Skeletal muscle tissue (tissue), 4 donors: ENCODE measurements around the gene NPHP4. TPM values are rescaled to one million over a fixed set of nuclear protein-coding genes. Genes with fewer than 3 reads are reported as not detected.

Experiments
- H3K27ac ChIP-seq: one replicate; pipeline ENCODE4 v1.7.0; 2013; ENCODE audit warnings: mild to moderate bottlenecking, low read depth, low read length, inconsistent platforms
- H3K27me3 ChIP-seq, 3 donors: one replicate each; pipeline ENCODE4 v1.7.0; 2013; ENCODE audit warnings: low read length in 3 of 3; ENCODE audit not compliant: control insufficient read depth in 3 of 3, insufficient read depth in 3 of 3
- H3K36me3 ChIP-seq, 3 donors: one replicate each; pipeline ENCODE4 v1.7.0; 2013; ENCODE audit warnings: low read length in 3 of 3; ENCODE audit not compliant: control insufficient read depth in 3 of 3, insufficient read depth in 3 of 3
- H3K4me1 ChIP-seq, 3 donors: one replicate each; pipeline ENCODE4 v1.7.0; 2013; ENCODE audit warnings: low read length in 3 of 3, mild to moderate bottlenecking in 3 of 3; ENCODE audit not compliant: control insufficient read depth in 3 of 3, insufficient read depth in 3 of 3
- H3K4me3 ChIP-seq, 3 donors: one replicate each; pipeline ENCODE4 v1.7.0; 2013; ENCODE audit warnings: low read length in 3 of 3
- H3K9ac ChIP-seq, 3 donors: one replicate each; pipeline ENCODE4 v1.7.0; 2013; ENCODE audit warnings: low read length in 3 of 3, mild to moderate bottlenecking in 3 of 3, moderate library complexity in 2 of 3, low read depth in 1 of 3
- H3K9me3 ChIP-seq, 3 donors: one replicate each; pipeline ENCODE4 v1.7.0; 2013; ENCODE audit warnings: low read length in 3 of 3; ENCODE audit not compliant: control insufficient read depth in 3 of 3
- total RNA-seq: library from RNA; depleted of rRNA; stranded (reverse); fragments of >200 nt; gene quantifications from one replicate; pipeline ENCODE4 v1.2.3, GENCODE V29; 2014
- donor health status: Osteomylitis.

NPHP4 gene
- total RNA-seq, 1 donor from 2014 or later, result 5.2 TPM

DNA sequence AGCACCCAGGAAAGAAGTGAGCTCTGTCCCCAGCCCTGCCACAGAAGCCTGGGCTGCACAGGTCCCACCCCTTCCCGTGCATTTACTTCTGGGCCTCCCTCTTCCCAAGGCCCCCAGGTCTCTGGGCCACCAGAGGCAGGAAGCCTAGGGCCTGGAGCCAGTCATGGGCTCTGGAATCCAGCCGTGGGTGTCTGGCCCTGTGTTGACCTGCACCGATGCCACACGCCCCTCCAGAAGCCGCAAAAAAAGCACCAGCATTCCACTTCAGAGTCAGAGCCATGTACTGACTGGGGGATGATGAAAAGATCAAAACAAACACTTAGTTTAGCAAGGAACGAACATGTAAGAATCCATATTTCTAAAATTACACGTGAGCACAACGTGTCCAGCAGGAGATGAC lies 141.7 kb downstream of the NPHP4 start:
- peaks cover 7 to 29% (median 27%) of the 10 kb centered on the region in 3 donors for H3K27me3 ChIP-seq
- no peaks in the 10 kb centered on the region for H3K36me3 ChIP-seq
- no peaks in the 10 kb centered on the region for H3K9me3 ChIP-seq
- H3K4me3 ChIP-seq, result no peak overlapping the region
- no peak overlapping the region for H3K27ac ChIP-seq
- no peak overlapping the region for H3K9ac ChIP-seq
- H3K4me1 ChIP-seq, result no peaks in the 10 kb centered on the region

DNA sequence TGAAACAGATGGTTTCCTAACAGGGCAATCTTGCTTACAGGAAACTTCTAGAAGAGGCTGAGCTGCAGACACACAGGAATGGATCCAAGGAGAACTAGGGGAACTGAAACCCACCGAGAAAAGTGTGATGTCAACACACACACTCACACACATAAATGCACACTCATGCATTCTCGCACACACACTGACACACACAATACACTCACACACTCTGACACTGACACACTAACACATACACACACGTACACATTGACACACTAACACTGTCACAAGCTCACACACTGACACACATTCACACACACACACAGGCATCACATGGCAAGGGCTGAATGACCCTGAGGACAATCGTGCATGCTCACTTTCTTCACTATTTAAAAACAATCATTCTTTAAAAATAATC lies 142.7 kb downstream of the NPHP4 start:
- H3K9ac ChIP-seq, result no peak overlapping the region
- H3K36me3 ChIP-seq, result no peaks in the 10 kb centered on the region
- no peaks in the 10 kb centered on the region for H3K9me3 ChIP-seq
- no peaks in the 10 kb centered on the region for H3K4me1 ChIP-seq
- H3K27ac ChIP-seq, result no peak overlapping the region
- H3K27me3 ChIP-seq, result peaks cover 7 to 38% (median 30%) of the 10 kb centered on the region in 3 donors
- no peak overlapping the region for H3K4me3 ChIP-seq

DNA sequence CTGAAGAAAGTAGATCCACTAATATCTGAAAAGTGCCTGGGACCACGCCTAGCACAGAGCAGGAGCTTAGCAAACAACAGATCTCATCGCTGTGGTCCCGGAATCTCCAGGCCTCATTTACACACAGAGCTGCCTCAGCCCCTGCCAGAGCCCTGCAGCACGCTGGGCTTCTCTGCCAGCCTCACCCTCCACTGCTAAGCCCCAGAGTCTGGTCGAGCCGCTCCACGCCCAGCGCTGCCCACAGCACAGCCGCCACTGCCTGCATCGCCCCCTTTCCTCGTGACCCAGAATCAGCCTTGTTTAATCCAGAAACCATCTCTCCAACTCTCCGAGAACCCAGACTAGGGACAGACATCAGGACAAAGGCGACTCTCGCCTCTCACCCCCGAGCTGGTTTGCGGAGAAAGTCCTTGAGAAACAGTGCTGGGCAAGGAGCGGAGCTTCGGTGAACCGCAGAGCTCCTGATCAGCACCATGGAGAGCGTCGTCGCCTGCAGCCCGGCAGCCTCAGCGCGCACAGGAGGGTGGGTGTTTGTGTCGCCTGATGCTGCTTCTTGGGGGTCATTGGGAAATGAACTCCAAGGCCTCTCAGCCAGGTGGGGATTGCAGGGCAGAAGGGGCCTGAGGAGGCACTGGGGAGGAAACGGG lies 145.1 kb downstream of the NPHP4 start:
- H3K27me3 ChIP-seq, result peaks cover 7 to 62% (median 30%) of the 10 kb centered on the region in 3 donors
- no peak overlapping the region for H3K27ac ChIP-seq
- H3K4me3 ChIP-seq, result no peak overlapping the region
- H3K4me1 ChIP-seq, result no peaks in the 10 kb centered on the region
- H3K9me3 ChIP-seq, result no peaks in the 10 kb centered on the region
- H3K9ac ChIP-seq, result no peak overlapping the region
- no peaks in the 10 kb centered on the region for H3K36me3 ChIP-seq

DNA sequence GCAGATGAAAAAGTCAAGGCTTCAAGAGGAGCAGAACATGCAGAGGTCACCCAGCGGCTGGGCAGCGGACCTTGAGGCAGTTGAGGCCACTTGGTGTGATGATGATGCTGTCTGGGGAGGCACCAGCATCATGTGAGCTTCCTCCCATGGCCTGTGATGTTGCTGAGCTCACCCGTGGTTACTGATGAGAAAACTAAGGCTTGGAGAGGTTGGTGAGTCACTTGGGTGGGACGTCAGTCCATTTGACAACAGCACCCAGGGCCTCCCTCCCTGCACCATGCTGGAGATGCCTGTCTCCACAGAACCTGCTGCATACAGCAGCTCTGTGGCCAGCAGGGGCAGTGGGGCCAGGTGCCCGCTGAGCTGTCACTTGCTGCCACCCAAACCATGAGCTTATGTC lies 146.8 kb downstream of the NPHP4 start:
- Histone ChIP-seq H3K4me1 (no peaks in the 10 kb centered on the region), H3K27ac (no peak overlapping the region), H3K9me3 (no peaks in the 10 kb centered on the region), H3K4me3 (no peak overlapping the region), H3K9ac (no peak overlapping the region), H3K36me3 (no peaks in the 10 kb centered on the region), H3K27me3 (peaks cover 7 to 65% (median 35%) of the 10 kb centered on the region in 3 donors)

DNA sequence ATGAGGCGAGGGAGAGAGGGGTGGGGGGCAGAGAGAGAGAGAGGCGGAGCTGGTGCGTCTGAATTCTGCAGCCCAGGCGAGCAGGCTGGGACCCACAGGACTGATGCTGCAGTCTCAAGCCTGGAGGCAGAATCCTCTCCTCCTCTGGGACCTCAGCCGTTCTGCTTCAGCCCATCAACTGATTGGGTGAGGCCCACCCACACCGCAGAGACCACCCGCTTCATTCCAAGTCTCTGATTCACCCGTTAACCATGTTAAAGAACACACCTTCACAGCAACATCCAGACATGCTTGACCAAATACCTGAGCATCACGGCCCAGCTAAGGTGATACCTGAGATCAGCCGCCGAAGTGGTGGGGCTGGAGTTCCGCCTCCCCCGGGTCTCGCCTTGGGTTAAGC lies 147.8 kb downstream of the NPHP4 start:
- Histone ChIP-seq H3K27ac (no peak overlapping the region), H3K27me3 (peaks cover 7 to 65% (median 35%) of the 10 kb centered on the region in 3 donors), H3K9me3 (no peaks in the 10 kb centered on the region), H3K36me3 (no peaks in the 10 kb centered on the region), H3K4me3 (no peak overlapping the region), H3K4me1 (no peaks in the 10 kb centered on the region), H3K9ac (no peak overlapping the region)

DNA sequence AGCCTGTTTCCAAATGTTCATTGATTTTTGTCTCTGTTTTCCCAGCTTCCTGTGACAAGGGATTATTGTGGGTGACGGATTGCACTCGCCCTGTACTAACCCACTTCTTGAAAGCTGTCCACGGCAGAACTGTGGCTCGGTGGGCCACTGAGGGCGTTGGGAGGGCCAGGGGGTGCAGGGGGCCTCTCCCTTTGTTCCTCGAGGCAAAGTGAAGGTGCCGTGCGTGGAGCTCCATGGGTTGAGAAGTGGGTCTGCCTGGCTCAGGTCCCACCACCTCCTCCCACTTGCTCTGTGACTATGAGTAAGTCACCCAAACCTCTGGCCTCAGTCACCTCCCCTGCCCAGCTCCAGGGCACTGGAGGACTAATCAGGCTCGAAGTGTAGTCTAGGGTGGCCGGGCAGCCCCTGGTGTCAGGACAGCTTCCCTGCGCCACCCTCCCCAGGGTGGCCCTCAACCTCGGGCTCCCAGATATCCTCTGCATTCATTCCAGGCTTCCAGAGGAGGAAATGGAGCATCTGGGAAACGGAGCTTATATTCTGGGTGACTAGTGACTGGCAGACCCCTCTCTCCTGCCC lies 148.6 kb downstream of the NPHP4 start:
- no peaks in the 10 kb centered on the region for H3K9me3 ChIP-seq
- H3K4me1 ChIP-seq, result no peaks in the 10 kb centered on the region
- H3K36me3 ChIP-seq, result no peaks in the 10 kb centered on the region
- no peak overlapping the region for H3K27ac ChIP-seq
- H3K4me3 ChIP-seq, result no peak overlapping the region
- no peak overlapping the region for H3K9ac ChIP-seq
- H3K27me3 ChIP-seq, result peaks cover 7 to 58% (median 33%) of the 10 kb centered on the region in 3 donors

DNA sequence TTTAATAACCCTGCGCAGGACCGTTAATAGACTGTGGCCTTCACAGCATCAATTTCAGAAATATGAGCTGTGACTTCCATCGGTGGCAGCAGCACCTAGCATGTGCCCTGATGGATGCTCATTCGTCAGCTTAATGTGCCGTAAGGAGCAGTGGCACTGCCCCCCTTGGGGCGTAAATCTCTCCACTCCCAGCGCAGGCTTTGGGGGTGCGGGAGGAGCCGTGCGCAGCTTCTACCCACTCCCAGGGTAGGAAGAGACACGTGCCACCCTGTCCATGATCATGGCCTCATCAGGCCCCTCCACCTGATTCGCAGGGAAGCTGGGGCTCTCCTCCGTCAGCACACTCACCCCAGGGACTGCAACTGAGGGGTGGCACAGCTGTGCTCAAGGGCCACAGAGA lies 149.5 kb downstream of the NPHP4 start:
- H3K9me3 ChIP-seq, result no peaks in the 10 kb centered on the region
- no peaks in the 10 kb centered on the region for H3K4me1 ChIP-seq
- no peak overlapping the region for H3K4me3 ChIP-seq
- H3K9ac ChIP-seq, result no peak overlapping the region
- H3K27me3 ChIP-seq, result peaks cover 7 to 55% (median 31%) of the 10 kb centered on the region in 3 donors
- no peaks in the 10 kb centered on the region for H3K36me3 ChIP-seq
- no peak overlapping the region for H3K27ac ChIP-seq

DNA sequence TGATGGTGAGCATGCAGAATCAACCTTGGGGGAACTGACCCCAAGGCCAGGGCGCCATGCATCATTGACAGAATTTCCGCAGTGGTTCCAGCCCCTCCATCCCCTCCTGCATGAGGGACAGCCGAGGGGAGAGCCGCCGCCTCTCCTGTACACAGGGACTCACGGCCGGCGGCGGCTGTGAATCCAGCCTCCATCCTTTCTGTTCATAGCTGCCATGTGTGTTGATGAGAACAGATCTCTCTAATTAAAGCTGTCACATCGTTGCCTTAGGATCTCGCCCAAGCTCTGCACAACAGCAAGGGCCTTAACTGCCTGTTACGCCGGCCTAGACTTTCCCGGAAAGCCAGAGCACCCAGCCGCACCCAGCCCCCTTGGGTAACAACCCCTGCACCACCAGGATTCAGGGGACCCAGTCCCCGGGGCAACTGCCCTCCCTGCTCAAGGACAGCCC lies 151.6 kb downstream of the NPHP4 start:
- Histone ChIP-seq H3K4me1 (no peaks in the 10 kb centered on the region), H3K9ac (no peak overlapping the region), H3K9me3 (no peaks in the 10 kb centered on the region), H3K4me3 (no peak overlapping the region), H3K27ac (no peak overlapping the region), H3K27me3 (peaks cover 4 to 43% (median 32%) of the 10 kb centered on the region in 3 donors), H3K36me3 (no peaks in the 10 kb centered on the region)

DNA sequence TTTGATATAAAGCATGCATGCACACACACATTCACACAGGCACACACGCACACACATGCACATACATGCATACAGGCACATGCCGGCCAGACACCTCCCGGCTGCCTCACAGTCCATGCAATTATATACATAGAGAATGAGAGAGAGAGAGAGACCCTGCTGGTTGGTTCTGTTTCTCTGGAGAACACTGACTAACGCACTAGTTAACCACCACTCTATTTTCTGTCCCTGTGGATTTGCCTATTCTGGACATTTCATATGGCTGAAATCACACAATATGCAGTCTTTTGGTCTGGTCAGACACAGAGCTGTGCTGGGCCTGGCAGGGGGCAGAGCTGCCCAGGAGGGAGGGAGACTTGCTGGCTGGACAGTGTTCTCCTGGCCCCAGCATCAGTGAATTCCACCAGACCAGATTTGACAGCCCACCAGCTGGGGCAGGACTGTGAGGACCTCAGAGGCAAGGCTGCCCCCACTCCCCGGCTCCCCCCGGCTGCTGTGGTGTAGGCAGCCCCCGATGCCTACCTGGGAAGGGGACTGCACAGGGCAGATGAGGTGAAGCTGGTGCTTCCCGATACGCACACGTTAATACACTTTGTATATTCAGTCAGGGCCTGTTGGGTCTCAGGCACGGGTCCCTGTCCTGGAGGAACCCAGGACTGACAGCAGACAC lies 152.2 kb downstream of the NPHP4 start:
- Histone ChIP-seq H3K36me3 (no peaks in the 10 kb centered on the region), H3K9me3 (no peaks in the 10 kb centered on the region), H3K27me3 (peaks cover 4 to 38% (median 32%) of the 10 kb centered on the region in 3 donors), H3K4me3 (no peak overlapping the region), H3K27ac (no peak overlapping the region), H3K4me1 (no peaks in the 10 kb centered on the region), H3K9ac (no peak overlapping the region)
